ENCODE results near the gene SIRT3. TPM values are rescaled to one million over a fixed set of nuclear protein-coding genes. Genes with fewer than 3 reads are reported as not detected.
"Not testable (repeated sequence)": the region's sequence is repeated elsewhere in the genome, so short reads cannot be mapped to it uniquely, and the experiment has no call there.

SIRT3 gene
- total RNA-seq, 1 donor from 2014 or later: 12.8 TPM

GRCh38 chr11:189843-190311, 46.3 kb downstream of the SIRT3 start:
- intact Hi-C loops (cut with micrococcal nuclease): not testable (repeated sequence)

- intact Hi-C loops (cut with micrococcal nuclease): not testable (repeated sequence)
Observed at GRCh38 chr11:189200-189783, 46.9 kb downstream of the SIRT3 start.

- intact Hi-C loops (cut with micrococcal nuclease): not testable (repeated sequence)
Observed at GRCh38 chr11:180242-180641, 55.9 kb downstream of the SIRT3 start.

Other genes with a start within 250 kb of the SIRT3 start
- not detected in 2 replicates for gene SCGB1C1, start 43.3 kb downstream of the SIRT3 start, total RNA-seq
- gene BET1L, start 28.9 kb downstream of the SIRT3 start, total RNA-seq: 37.5 and 40.1 TPM in 2 replicates
- gene RIC8A, start 28.6 kb downstream of the SIRT3 start, total RNA-seq: 114 and 127 TPM in 2 replicates
- 192 and 199 TPM in 2 replicates for gene PSMD13, start 634 bp upstream of the SIRT3 start, total RNA-seq
- 10.5 and 11.7 TPM in 2 replicates for gene NLRP6, start 42.1 kb upstream of the SIRT3 start, total RNA-seq
- gene PGGHG, start 52.8 kb upstream of the SIRT3 start, total RNA-seq: 235 and 236 TPM in 2 replicates
- gene IFITM5, start 63.2 kb upstream of the SIRT3 start, total RNA-seq: not detected in 2 replicates
- gene IFITM2, start 71.5 kb upstream of the SIRT3 start, total RNA-seq: 1,271 and 1,339 TPM in 2 replicates
- 661 and 691 TPM in 2 replicates for gene IFITM1, start 77.7 kb upstream of the SIRT3 start, total RNA-seq
- gene IFITM3, start 84.5 kb upstream of the SIRT3 start, total RNA-seq: 7.3 and 9.1 TPM in 2 replicates
- gene B4GALNT4, start 133.2 kb upstream of the SIRT3 start, total RNA-seq: 0.91 and 1.9 TPM in 2 replicates
- gene PKP3, start 157.9 kb upstream of the SIRT3 start, total RNA-seq: not detected in 2 replicates
- 168 and 175 TPM in 2 replicates for gene SIGIRR, start 178.7 kb upstream of the SIRT3 start, total RNA-seq
- gene ANO9, start 205.7 kb upstream of the SIRT3 start, total RNA-seq: 77.6 and 84.4 TPM in 2 replicates
- gene PTDSS2, start 213.9 kb upstream of the SIRT3 start, total RNA-seq: 24.9 and 30.8 TPM in 2 replicates